ENCODE measurements around the gene PSEN2. TPM values are rescaled to one million over a fixed set of nuclear protein-coding genes. Genes with fewer than 3 reads are reported as not detected.
"Not testable (repeated sequence)": the region's sequence is repeated elsewhere in the genome, so short reads cannot be mapped to it uniquely, and the experiment has no call there.

Gene PSEN2
- total RNA-seq, 1 experiment from 2014 or later, result 6.6 TPM

GRCh38 chr1:226829105-226829504, 41.3 kb upstream of the PSEN2 start:
- POLR2A ChIA-PET (ENCODE audit: low non-redundant PET), result no interaction called here
- H3K36me3 ChIP-seq (ENCODE audit: insufficient read depth, low read length, poor library complexity, severe bottlenecking), result no peaks in the 10 kb centered on the region
- no TSS peak for BruUV-seq (replicated peaks)
- intact Hi-C loops (cut with micrococcal nuclease; ENCODE audit: unreplicated experiment), result loop anchor here (2.0 to 10.0 kb wide), 4 partner anchors 202 to 608 kb away; partner anchors contain the start of gene STUM
- no peak for DNase-seq (ENCODE audit: low spot score)
- no peaks in the 10 kb centered on the region for H3K9me3 ChIP-seq (ENCODE audit: low read depth, low read length, poor library complexity, severe bottlenecking)
- H3K27ac ChIP-seq (ENCODE audit: low read depth, low read length, poor library complexity, severe bottlenecking), result no peak overlapping the region
- no peak for TF ChIP-seq CTCF (conservative IDR thresholded peaks at IDR 0.05; ENCODE audit: low read depth, low read length)
- TF ChIP-seq EZH2 (IDR thresholded peaks at IDR 0.05; ENCODE audit: borderline replicate concordance, low read depth, low read length, poor library complexity, severe bottlenecking), result no peak
- CTCF ChIA-PET, result no interaction called here
- H3K4me3 ChIP-seq (ENCODE audit: low read depth, low read length, poor library complexity, severe bottlenecking), result no peak overlapping the region
- H3K27me3 ChIP-seq (replicated peaks; ENCODE audit: insufficient read depth, low read depth, low read length, poor library complexity), result no peaks in the 10 kb centered on the region
- peaks cover 6% of the 10 kb centered on the region for H3K4me1 ChIP-seq (ENCODE audit: insufficient read depth, low read length, poor library complexity, severe bottlenecking)

- Histone ChIP-seq H3K4me3 (ENCODE audit: low read depth, low read length, poor library complexity, severe bottlenecking) (no peak overlapping the region), H3K27me3 (replicated peaks; ENCODE audit: insufficient read depth, low read depth, low read length, poor library complexity) (no peaks in the 10 kb centered on the region), H3K4me1 (ENCODE audit: insufficient read depth, low read length, poor library complexity, severe bottlenecking) (peaks cover 6% of the 10 kb centered on the region), H3K27ac (ENCODE audit: low read depth, low read length, poor library complexity, severe bottlenecking) (no peak overlapping the region), H3K36me3 (ENCODE audit: insufficient read depth, low read length, poor library complexity, severe bottlenecking) (no peaks in the 10 kb centered on the region), H3K9me3 (ENCODE audit: low read depth, low read length, poor library complexity, severe bottlenecking) (no peaks in the 10 kb centered on the region)
- POLR2A ChIA-PET (ENCODE audit: low non-redundant PET), result no interaction called here
- no TSS peak for BruUV-seq (replicated peaks)
- TF ChIP-seq CTCF (conservative IDR thresholded peaks at IDR 0.05; ENCODE audit: low read depth, low read length), result no peak
- TF ChIP-seq EZH2 (IDR thresholded peaks at IDR 0.05; ENCODE audit: borderline replicate concordance, low read depth, low read length, poor library complexity, severe bottlenecking), result no peak
- no peak for DNase-seq (ENCODE audit: low spot score)
- CTCF ChIA-PET, result no interaction called here
- intact Hi-C loops (cut with micrococcal nuclease; ENCODE audit: unreplicated experiment), result no loop called here
These were observed 38.5 kb upstream of the PSEN2 start for GRCh38 chr1:226831953-226832352.

- no TSS peak for BruUV-seq (replicated peaks)
- Histone ChIP-seq H3K4me3 (ENCODE audit: low read depth, low read length, poor library complexity, severe bottlenecking) (no peak overlapping the region), H3K36me3 (ENCODE audit: insufficient read depth, low read length, poor library complexity, severe bottlenecking) (no peaks in the 10 kb centered on the region), H3K4me1 (ENCODE audit: insufficient read depth, low read length, poor library complexity, severe bottlenecking) (peaks cover 4% of the 10 kb centered on the region), H3K27me3 (replicated peaks; ENCODE audit: insufficient read depth, low read depth, low read length, poor library complexity) (no peaks in the 10 kb centered on the region), H3K27ac (ENCODE audit: low read depth, low read length, poor library complexity, severe bottlenecking) (no peak overlapping the region), H3K9me3 (ENCODE audit: low read depth, low read length, poor library complexity, severe bottlenecking) (no peaks in the 10 kb centered on the region)
- no peak for DNase-seq (ENCODE audit: low spot score)
- TF ChIP-seq EZH2 (IDR thresholded peaks at IDR 0.05; ENCODE audit: borderline replicate concordance, low read depth, low read length, poor library complexity, severe bottlenecking) (no peak), CTCF (conservative IDR thresholded peaks at IDR 0.05; ENCODE audit: low read depth, low read length) (no peak)
- ChIA-PET POLR2A (ENCODE audit: low non-redundant PET) (no interaction called here), CTCF (no interaction called here)
- intact Hi-C loops (cut with micrococcal nuclease; ENCODE audit: unreplicated experiment), result no loop called here
These were observed 37.8 kb upstream of the PSEN2 start for GRCh38 chr1:226832613-226833012.

- DNase-seq (ENCODE audit: low spot score); intact Hi-C loops (cut with micrococcal nuclease; ENCODE audit: unreplicated experiment); H3K4me1 ChIP-seq (ENCODE audit: insufficient read depth, low read length, poor library complexity, severe bottlenecking); H3K9me3 ChIP-seq (ENCODE audit: low read depth, low read length, poor library complexity, severe bottlenecking); CTCF ChIA-PET; H3K27me3 ChIP-seq (replicated peaks; ENCODE audit: insufficient read depth, low read depth, low read length, poor library complexity); BruUV-seq (replicated peaks); H3K4me3 ChIP-seq (ENCODE audit: low read depth, low read length, poor library complexity, severe bottlenecking); POLR2A ChIA-PET (ENCODE audit: low non-redundant PET); H3K36me3 ChIP-seq (ENCODE audit: insufficient read depth, low read length, poor library complexity, severe bottlenecking); H3K27ac ChIP-seq (ENCODE audit: low read depth, low read length, poor library complexity, severe bottlenecking): not testable (repeated sequence)
These were observed 36.2 kb upstream of the PSEN2 start for GRCh38 chr1:226834179-226834578.

- H3K27me3 ChIP-seq (replicated peaks; ENCODE audit: insufficient read depth, low read depth, low read length, poor library complexity); BruUV-seq (replicated peaks); POLR2A ChIA-PET (ENCODE audit: low non-redundant PET); H3K4me1 ChIP-seq (ENCODE audit: insufficient read depth, low read length, poor library complexity, severe bottlenecking); intact Hi-C loops (cut with micrococcal nuclease; ENCODE audit: unreplicated experiment); H3K9me3 ChIP-seq (ENCODE audit: low read depth, low read length, poor library complexity, severe bottlenecking); H3K4me3 ChIP-seq (ENCODE audit: low read depth, low read length, poor library complexity, severe bottlenecking); CTCF ChIA-PET; DNase-seq (ENCODE audit: low spot score); H3K36me3 ChIP-seq (ENCODE audit: insufficient read depth, low read length, poor library complexity, severe bottlenecking); H3K27ac ChIP-seq (ENCODE audit: low read depth, low read length, poor library complexity, severe bottlenecking): not testable (repeated sequence)
These were observed 35.0 kb upstream of the PSEN2 start for GRCh38 chr1:226835396-226835795.

Data from A673 (cell line).